WERI-Rb-1 (cell line): ENCODE measurements around the gene USP6NL.

Experiments used
- DNase-seq: peaks from one replicate; pipeline ENCODE4 v3.0.0-alpha.2; 2020
- H3K27ac ChIP-seq: fragments of 250-450 bp; sonication (Bioruptor Pico); 2 replicates; pipeline ENCODE4 v1.5.1; 2020; ENCODE audit warnings: mild to moderate bottlenecking, moderate library complexity
- H3K27me3 ChIP-seq: fragments of 250-450 bp; sonication (Bioruptor Pico); 2 replicates; pipeline ENCODE4 v1.5.1; 2021; ENCODE audit warnings: mild to moderate bottlenecking, low read depth, moderate library complexity; ENCODE audit not compliant: insufficient read depth, severe bottlenecking
- H3K36me3 ChIP-seq: fragments of 250-450 bp; sonication (Bioruptor Pico); 2 replicates; pipeline ENCODE4 v1.5.1; 2020; ENCODE audit warnings: mild to moderate bottlenecking, moderate library complexity
- H3K4me3 ChIP-seq: 2 replicates; pipeline ENCODE4 v1.5.1; 2011; ENCODE audit warnings: low read depth, mild to moderate bottlenecking, control low read depth, low read length
- H3K9me3 ChIP-seq: fragments of 250-450 bp; sonication (Bioruptor Pico); 2 replicates; pipeline ENCODE4 v1.5.1; 2021; ENCODE audit warnings: mild to moderate bottlenecking, moderate library complexity; ENCODE audit not compliant: severe bottlenecking
- CTCF ChIP-seq: IDR thresholded peaks from 2 replicates; pipeline ENCODE4 v1.5.1; 2011; ENCODE audit warnings: low read depth, mild to moderate bottlenecking, control low read depth, inconsistent platforms, low read length

Gene USP6NL

GRCh38 chr10:11468126-11468742, 143.2 kb downstream of the USP6NL start:
- Histone ChIP-seq H3K9me3 (no peaks in the 10 kb centered on the region), H3K36me3 (no peaks in the 10 kb centered on the region), H3K27ac (no peak overlapping the region), H3K27me3 (no peaks in the 10 kb centered on the region), H3K4me3 (no peak overlapping the region)
- no peak for TF ChIP-seq CTCF
- DNase-seq = no peak

GRCh38 chr10:11465406-11465805, 146.0 kb downstream of the USP6NL start:
- no peaks in the 10 kb centered on the region for H3K36me3 ChIP-seq
- no peak for TF ChIP-seq CTCF

GRCh38 chr10:11463111-11463510, 148.3 kb downstream of the USP6NL start:
- no peaks in the 10 kb centered on the region for H3K27me3 ChIP-seq
- no peak overlapping the region for H3K27ac ChIP-seq
- no peaks in the 10 kb centered on the region for H3K9me3 ChIP-seq
- TF ChIP-seq CTCF = no peak
- DNase-seq = no peak
- H3K4me3 ChIP-seq = no peak overlapping the region
- no peaks in the 10 kb centered on the region for H3K36me3 ChIP-seq

More at GRCh38 chr10:11465406-11465805, 146.0 kb downstream of the USP6NL start:
- Histone ChIP-seq H3K27ac (no peak overlapping the region), H3K9me3 (no peaks in the 10 kb centered on the region), H3K4me3 (no peak overlapping the region), H3K27me3 (no peaks in the 10 kb centered on the region)
- no peak for DNase-seq

- Histone ChIP-seq H3K27ac (no peak overlapping the region), H3K36me3 (no peaks in the 10 kb centered on the region), H3K9me3 (no peaks in the 10 kb centered on the region), H3K4me3 (no peak overlapping the region), H3K27me3 (no peaks in the 10 kb centered on the region)
- no peak for TF ChIP-seq CTCF
- DNase-seq = no peak
Observed at GRCh38 chr10:11462071-11462470, 149.4 kb downstream of the USP6NL start.

GRCh38 chr10:11457336-11457735, 154.1 kb downstream of the USP6NL start:
- no peaks in the 10 kb centered on the region for H3K36me3 ChIP-seq
- no peaks in the 10 kb centered on the region for H3K27me3 ChIP-seq
- no peak for DNase-seq
- H3K4me3 ChIP-seq = no peak overlapping the region
- H3K27ac ChIP-seq = no peak overlapping the region
- H3K9me3 ChIP-seq = no peaks in the 10 kb centered on the region
- TF ChIP-seq CTCF = no peak

- Histone ChIP-seq H3K36me3 (no peaks in the 10 kb centered on the region), H3K27me3 (no peaks in the 10 kb centered on the region), H3K27ac (no peak overlapping the region), H3K9me3 (no peaks in the 10 kb centered on the region), H3K4me3 (no peak overlapping the region)
- TF ChIP-seq CTCF = no peak
- no peak for DNase-seq
Observed at GRCh38 chr10:11454958-11455566, 156.4 kb downstream of the USP6NL start.
